MG63 (cell line): ENCODE measurements around the gene CUEDC2. TPM values are rescaled to one million over a fixed set of nuclear protein-coding genes. Genes with fewer than 3 reads are reported as not detected.

ENCODE experiments used
- DNase-seq: peaks from one replicate; pipeline ENCODE4 v3.0.0-alpha.2; 2020
- H3K27me3 ChIP-seq: fragments of 250-450 bp; sonication (Bioruptor Pico); 2 replicates; pipeline ENCODE4 v1.5.1; 2020; ENCODE audit warnings: mild to moderate bottlenecking, moderate library complexity
- H3K36me3 ChIP-seq: fragments of 250-450 bp; sonication (Bioruptor Pico); 2 replicates; pipeline ENCODE4 v1.5.1; 2020; ENCODE audit warnings: mild to moderate bottlenecking, moderate library complexity
- H3K4me3 ChIP-seq: fragments of 250-450 bp; sonication (Bioruptor Pico); 2 replicates; pipeline ENCODE4 v1.5.1; 2020; ENCODE audit warnings: mild to moderate bottlenecking, moderate library complexity
- H3K9me3 ChIP-seq: fragments of 250-450 bp; sonication (Bioruptor Pico); 2 replicates; pipeline ENCODE4 v1.5.1; 2020; ENCODE audit warnings: mild to moderate bottlenecking, moderate library complexity
- total RNA-seq: library from RNA; depleted of rRNA; stranded (reverse); fragments of >200 nt; shearing (Covaris generic); gene quantifications from 2 replicates; pipeline ENCODE4 v1.2.3, GENCODE V29; 2014; ENCODE audit warnings: low replicate concordance

Gene CUEDC2
- total RNA-seq, 1 experiment from 2014 or later, result 151 TPM

DNA sequence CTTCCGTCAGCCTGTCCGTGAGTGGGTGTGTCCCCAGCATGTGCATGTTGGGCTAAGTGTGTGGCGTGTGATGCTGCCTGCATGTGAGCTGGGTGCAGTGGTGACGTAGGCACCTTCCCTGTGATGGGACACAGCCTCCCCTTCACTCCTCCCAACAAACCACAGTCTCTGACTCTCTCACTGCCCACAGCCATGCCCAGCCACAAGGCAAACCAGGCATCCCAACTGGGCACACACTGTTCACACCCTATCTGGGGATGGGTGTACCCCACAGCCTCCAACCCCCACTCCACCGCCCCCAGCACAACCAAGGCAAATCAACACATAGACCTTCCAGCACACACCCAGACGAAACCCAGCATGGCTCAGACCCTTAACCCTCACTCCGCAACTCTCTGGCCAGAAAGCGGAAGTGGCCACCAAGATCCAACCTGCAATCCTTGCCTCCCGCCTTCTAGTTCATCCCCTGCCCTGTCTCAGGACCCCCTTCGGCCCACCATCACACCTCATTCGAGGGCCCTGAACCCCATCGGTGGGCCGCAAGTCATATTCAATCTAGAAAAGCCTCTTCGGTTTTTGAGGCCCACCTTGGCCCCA, 24.1 kb downstream of the CUEDC2 start:
- Histone ChIP-seq H3K9me3 (no peaks in the 10 kb centered on the region), H3K4me3 (no peak overlapping the region), H3K36me3 (no peaks in the 10 kb centered on the region), H3K27me3 (peaks cover 31% of the 10 kb centered on the region)
- no peak for DNase-seq

DNA sequence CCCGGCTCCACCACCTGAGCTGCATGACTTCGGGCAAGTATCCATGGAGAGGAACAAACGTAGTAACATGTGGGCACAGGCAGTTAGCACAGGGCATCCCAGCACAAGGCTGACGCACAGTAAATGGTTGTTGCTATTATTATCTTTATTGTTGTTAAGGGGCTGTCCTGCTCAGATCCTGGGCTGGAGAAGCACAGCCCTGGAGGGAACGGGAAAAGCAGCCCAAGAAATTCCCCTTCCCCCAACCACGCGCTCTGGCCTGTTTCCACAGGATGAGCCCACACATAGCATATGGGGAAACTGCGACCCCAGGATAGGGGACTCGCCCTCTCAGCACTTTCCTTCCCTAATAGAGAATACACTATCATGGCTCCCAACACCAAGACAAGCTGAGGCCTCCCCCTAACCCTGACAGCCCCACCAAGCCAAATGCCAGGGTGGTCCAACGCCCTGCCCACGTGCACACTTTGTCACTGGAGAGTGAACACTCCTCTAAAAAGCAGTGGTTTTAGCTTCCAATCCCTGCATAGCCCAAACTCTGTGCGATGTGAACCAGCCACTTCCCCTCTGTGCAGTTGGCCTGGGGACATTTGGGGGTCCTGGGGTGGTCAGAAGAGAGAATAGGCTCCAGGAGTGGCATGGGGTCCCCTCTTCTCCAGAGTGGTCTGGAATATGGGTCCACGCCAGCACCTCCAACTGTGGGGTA, 24.8 kb downstream of the CUEDC2 start:
- H3K36me3 ChIP-seq, result no peaks in the 10 kb centered on the region
- DNase-seq, result no peak
- no peak overlapping the region for H3K4me3 ChIP-seq
- H3K9me3 ChIP-seq, result no peaks in the 10 kb centered on the region
- peaks cover 30% of the 10 kb centered on the region for H3K27me3 ChIP-seq

DNA sequence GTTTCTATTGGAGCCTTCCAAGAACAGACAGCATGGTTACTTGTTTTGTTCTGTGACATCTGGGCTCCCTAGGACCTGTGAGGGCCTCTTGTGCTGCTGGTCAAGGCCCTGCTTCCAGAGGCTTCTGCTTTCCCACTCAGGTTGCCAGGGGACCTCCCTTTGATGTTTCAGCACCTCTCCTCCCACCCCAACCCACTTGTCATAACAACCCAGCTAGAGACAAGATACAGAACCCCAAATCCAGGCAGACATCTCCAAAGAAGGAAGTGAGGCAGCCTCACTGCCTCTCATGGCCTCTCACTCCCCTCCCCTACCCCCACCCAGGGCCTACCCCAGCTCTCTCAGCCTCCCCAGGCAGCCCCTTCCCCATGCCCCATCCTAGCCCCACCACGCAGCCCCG, 25.6 kb downstream of the CUEDC2 start:
- DNase-seq, result no peak

DNA sequence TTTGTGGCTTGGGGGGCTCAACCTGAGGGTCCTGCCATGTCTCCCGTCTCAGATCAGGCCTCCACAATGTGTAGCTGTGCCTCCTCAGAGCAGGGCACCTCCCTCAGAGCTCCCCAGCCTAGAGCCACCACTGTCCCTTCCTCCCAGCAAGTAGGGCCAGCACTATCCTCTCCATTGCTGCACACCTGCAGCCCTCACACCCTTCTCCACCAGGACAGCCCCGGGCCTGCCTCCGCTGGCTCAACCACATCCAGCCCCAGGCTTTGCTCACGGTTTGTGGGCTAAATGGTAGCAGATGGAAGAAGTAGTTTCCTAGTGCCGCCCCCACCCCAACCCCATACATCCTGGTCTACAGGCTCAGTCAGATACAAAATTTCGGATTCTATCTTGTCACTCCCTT, 26.7 kb downstream of the CUEDC2 start:
- Histone ChIP-seq H3K9me3 (no peaks in the 10 kb centered on the region), H3K4me3 (no peak overlapping the region), H3K27me3 (peaks cover 17% of the 10 kb centered on the region), H3K36me3 (no peaks in the 10 kb centered on the region; the same call in 1 of the 2 replicates)
- DNase-seq, result no peak

More for the DNA sequence above, 25.6 kb downstream of the CUEDC2 start:
- H3K27me3 ChIP-seq, result peaks cover 26% of the 10 kb centered on the region
- no peaks in the 10 kb centered on the region; the same call in 1 of the 2 replicates for H3K36me3 ChIP-seq
- H3K4me3 ChIP-seq, result no peak overlapping the region
- no peaks in the 10 kb centered on the region for H3K9me3 ChIP-seq

DNA sequence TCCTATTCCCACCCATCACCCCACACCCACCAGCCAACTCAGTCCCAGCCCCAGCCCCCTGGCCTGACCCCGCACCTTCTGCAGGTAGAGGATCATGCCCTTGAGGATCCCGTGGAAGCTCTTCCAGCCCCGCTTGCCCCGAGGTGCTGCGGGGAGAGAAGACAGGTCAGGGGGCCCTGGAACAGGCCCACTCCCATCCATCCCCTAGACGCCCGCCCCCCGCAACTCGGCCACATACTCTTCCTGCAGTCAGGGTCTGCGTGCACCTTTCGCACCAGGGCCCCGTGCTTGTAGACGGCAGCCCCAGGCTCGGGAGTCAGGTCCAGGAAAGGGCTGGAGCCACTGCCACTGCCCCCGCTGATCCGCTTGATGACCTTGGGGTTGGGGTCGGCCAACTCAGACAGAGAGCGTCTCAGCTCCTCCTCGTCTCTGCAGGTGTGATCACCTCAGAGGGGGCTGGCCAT, 27.2 kb downstream of the CUEDC2 start:
- H3K27me3 ChIP-seq, result peaks cover 12% of the 10 kb centered on the region
- H3K36me3 ChIP-seq, result peaks cover 4% of the 10 kb centered on the region
- DNase-seq, result no peak
- H3K9me3 ChIP-seq, result no peaks in the 10 kb centered on the region
- H3K4me3 ChIP-seq, result no peak overlapping the region

DNA sequence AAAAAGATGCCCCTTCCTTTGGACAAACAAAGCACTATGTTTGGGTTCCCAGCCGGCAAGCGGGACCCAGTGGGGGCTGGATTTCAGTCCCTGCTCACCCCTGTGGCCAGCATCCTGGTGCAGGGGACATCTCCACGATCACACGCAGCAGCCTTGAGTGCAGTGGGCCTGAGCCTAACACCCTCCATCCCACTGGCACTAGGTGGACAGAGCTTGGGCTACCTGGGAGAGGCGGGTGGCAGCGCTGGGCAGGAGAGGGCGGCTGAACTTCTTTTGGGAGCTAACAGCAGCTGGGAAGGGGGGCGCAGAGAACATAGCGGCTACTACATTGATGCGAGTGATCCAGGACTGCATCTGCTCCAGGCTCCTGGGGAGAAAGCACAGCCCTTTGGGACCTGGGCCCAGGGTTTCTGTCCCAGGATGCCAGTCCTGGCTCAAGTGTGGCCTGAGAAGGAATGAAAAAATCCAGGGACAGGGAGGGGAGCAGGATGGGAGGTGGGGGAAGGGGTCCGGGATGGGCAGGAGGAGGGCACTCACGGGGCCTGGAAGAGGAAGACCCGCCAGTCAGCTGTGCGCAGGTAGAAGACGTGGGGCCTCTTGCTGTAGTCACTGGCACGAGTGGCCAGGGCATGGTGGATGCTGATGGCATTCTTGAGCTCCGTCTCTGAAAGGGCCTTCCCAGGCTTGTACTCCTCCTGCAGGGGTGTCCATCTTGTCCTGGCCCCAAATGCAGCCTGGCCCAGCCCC, 27.8 kb downstream of the CUEDC2 start:
- Histone ChIP-seq H3K27me3 (peaks cover 8% of the 10 kb centered on the region), H3K9me3 (no peaks in the 10 kb centered on the region), H3K4me3 (no peak overlapping the region), H3K36me3 (peaks cover 9% of the 10 kb centered on the region)
- no peak for DNase-seq

DNA sequence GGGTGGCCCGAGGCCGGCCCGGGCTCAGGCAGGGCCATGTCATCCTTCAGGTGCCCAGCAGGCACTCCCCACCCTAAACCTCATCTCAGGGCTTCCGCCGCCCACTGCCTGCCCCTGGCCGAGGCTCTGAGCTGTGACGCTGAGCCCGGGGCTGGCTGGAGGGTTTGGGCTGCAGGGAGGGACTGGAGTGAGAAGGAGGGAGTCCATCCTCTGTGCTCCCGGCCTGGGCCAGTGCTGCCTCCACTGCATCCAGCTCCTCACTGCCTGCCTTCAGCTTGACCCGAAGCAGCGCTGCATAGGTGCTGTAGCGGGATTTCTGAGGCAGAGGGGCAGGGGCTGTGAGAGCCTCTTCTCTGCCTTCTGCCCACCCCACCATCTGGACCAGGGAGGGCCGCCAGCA, 29.3 kb downstream of the CUEDC2 start:
- H3K36me3 ChIP-seq, result peaks cover 16% of the 10 kb centered on the region
- no peaks in the 10 kb centered on the region for H3K9me3 ChIP-seq
- DNase-seq, result no peak
- no peak overlapping the region for H3K4me3 ChIP-seq
- H3K27me3 ChIP-seq, result no peaks in the 10 kb centered on the region

DNA sequence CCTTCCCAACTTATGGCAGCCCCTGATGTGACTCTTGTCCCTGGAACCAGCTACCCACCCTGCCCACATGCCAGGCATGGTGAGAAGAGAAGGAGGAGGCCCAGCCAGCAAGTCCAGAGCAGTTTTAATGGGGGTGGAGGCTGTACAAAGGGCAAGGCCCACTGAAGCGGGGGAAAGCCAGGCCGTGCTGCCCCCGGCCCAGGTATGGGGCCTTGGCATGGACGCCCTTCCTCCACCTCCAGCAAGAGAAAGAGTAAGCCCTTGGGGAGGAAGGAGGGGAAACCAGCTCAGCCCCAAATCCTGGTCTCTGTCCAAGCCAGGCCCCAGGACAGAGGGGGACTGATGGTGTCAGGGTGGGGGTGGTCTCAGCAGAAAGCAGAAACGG, 29.9 kb downstream of the CUEDC2 start:
- no peak overlapping the region for H3K4me3 ChIP-seq
- no peaks in the 10 kb centered on the region for H3K9me3 ChIP-seq
- no peaks in the 10 kb centered on the region for H3K27me3 ChIP-seq
- no peak for DNase-seq
- peaks cover 22% of the 10 kb centered on the region for H3K36me3 ChIP-seq

DNA sequence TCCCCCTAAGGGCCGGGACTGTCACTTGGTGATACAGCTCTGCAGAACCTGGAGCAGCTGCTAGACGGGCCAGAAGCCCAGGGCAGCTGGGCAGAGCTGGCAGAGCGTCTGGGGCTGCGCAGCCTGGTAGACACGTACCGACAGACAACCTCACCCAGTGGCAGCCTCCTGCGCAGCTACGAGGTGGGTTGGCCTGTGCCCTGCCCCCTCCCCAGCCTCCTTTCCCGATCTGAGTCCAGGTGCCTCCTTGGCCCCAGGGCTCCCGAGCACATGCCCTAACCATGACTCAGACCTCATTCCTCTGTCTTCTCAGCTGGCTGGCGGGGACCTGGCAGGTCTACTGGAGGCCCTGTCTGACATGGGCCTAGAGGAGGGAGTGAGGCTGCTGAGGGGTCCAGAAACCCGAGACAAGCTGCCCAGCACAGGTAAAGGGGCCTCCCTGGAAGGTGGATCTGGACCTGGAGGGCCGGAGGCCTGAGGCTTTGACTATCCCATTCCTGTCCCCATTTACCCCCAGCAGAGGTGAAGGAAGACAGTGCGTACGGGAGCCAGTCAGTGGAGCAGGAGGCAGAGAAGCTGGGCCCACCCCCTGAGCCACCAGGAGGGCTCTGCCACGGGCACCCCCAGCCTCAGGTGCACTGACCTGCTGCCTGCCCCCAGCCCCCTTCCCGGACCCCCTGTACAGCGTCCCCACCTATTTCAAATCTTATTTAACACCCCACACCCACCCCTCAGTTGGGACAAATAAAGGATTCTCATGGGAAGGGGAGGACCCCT, 30.5 kb downstream of the CUEDC2 start:
- H3K36me3 ChIP-seq, result peaks cover 23% of the 10 kb centered on the region
- H3K9me3 ChIP-seq, result no peaks in the 10 kb centered on the region
- H3K27me3 ChIP-seq, result no peaks in the 10 kb centered on the region
- no peak overlapping the region for H3K4me3 ChIP-seq
- peak; percentile 52 for DNase-seq

DNA sequence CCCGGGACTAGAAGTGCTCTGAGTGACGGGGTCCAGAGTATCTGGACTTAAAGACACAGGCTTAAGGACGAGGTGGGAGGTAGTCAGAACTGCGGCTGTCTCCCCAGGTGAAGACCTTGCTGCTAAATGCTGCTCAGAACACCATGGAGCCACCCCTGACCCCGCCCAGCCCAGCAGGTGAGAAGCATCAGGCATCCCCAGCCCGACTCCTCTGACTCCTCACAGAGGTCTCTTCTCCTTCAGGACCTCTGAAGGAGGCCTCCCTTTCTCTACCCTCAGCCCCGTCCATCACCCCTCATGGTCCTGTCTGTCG, 31.1 kb downstream of the CUEDC2 start:
- no peak for DNase-seq
- peaks cover 25% of the 10 kb centered on the region for H3K36me3 ChIP-seq
- no peaks in the 10 kb centered on the region for H3K27me3 ChIP-seq
- H3K9me3 ChIP-seq, result no peaks in the 10 kb centered on the region
- no peak overlapping the region for H3K4me3 ChIP-seq

DNA sequence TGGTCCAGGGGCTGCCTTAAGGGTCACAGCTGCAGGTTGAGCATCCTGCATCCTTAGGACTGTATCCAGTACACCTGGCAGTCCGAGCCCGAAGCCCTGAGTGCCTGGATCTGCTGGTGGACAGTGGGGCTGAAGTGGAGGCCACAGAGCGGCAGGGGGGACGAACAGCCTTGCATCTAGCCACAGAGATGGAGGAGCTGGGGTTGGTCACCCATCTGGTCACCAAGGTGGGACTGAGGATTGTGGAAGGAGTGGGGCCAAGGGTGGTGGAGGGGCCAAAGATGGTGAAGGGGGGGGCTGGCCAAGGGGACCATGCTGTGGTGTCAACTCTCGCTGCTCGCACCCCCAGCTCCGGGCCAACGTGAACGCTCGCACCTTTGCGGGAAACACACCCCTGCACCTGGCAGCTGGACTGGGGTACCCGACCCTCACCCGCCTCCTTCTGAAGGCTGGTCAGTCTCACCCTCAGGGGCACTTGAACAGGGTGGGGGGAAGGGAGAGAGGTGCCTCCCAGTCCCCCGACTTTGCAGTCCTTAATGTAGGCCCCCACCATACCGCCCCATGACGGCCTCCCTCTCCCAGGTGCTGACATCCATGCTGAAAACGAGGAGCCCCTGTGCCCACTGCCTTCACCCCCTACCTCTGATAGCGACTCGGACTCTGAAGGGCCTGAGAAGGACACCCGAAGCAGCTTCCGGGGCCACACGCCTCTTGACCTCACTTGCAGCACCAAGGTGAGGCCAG, 31.6 kb downstream of the CUEDC2 start:
- no peaks in the 10 kb centered on the region for H3K27me3 ChIP-seq
- no peak overlapping the region for H3K4me3 ChIP-seq
- DNase-seq, result no peak
- no peaks in the 10 kb centered on the region for H3K9me3 ChIP-seq
- H3K36me3 ChIP-seq, result peaks cover 25% of the 10 kb centered on the region

DNA sequence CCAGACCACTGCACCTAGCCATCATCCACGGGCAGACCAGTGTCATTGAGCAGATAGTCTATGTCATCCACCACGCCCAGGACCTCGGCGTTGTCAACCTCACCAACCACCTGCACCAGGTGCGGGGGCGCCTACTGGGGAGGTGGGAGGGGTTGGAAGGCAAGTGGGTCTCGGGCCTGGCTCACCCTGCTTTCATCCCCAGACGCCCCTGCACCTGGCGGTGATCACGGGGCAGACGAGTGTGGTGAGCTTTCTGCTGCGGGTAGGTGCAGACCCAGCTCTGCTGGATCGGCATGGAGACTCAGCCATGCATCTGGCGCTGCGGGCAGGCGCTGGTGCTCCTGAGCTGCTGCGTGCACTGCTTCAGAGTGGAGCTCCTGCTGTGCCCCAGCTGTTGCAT, 32.3 kb downstream of the CUEDC2 start:
- H3K27me3 ChIP-seq, result no peaks in the 10 kb centered on the region
- no peaks in the 10 kb centered on the region for H3K9me3 ChIP-seq
- no peak overlapping the region for H3K4me3 ChIP-seq
- peaks cover 25% of the 10 kb centered on the region for H3K36me3 ChIP-seq
- DNase-seq, result no peak

DNA sequence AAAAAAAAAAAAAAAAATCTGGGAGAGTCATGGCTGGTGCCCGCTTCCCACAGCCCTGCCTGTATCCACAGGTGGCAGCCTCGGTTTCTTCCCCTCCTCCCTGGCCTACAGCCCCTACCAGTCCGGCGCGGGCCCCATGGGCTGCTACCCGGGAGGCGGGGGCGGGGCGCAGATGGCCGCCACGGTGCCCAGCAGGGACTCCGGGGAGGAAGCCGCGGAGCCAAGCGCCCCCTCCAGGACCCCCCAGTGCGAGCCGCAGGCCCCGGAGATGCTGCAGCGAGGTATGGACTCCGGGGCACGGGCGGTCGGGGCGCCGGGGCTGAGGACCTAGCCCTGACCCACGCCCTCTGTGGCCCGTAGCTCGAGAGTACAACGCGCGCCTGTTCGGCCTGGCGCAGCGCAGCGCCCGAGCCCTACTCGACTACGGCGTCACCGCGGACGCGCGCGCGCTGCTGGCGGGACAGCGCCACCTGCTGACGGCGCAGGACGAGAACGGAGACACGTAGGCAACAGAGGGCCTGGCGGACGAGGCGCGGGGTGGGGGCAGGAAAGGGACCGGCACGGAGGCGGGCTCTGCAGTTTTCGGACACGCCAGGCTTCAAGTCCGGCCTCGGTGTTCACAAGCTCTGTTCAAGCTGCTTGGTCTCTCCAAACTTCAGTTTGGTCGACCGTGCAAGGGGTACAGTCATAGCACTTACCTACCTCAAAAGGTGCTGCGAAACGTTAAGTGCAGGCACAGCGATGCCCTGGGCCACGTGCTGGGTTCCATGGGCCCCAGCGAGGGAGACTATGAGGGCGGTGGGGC, 33.0 kb downstream of the CUEDC2 start:
- Histone ChIP-seq H3K36me3 (peaks cover 25% of the 10 kb centered on the region), H3K4me3 (peak overlapping the region; percentile 55), H3K27me3 (no peaks in the 10 kb centered on the region), H3K9me3 (no peaks in the 10 kb centered on the region)
- DNase-seq, result peak; percentile 88

DNA sequence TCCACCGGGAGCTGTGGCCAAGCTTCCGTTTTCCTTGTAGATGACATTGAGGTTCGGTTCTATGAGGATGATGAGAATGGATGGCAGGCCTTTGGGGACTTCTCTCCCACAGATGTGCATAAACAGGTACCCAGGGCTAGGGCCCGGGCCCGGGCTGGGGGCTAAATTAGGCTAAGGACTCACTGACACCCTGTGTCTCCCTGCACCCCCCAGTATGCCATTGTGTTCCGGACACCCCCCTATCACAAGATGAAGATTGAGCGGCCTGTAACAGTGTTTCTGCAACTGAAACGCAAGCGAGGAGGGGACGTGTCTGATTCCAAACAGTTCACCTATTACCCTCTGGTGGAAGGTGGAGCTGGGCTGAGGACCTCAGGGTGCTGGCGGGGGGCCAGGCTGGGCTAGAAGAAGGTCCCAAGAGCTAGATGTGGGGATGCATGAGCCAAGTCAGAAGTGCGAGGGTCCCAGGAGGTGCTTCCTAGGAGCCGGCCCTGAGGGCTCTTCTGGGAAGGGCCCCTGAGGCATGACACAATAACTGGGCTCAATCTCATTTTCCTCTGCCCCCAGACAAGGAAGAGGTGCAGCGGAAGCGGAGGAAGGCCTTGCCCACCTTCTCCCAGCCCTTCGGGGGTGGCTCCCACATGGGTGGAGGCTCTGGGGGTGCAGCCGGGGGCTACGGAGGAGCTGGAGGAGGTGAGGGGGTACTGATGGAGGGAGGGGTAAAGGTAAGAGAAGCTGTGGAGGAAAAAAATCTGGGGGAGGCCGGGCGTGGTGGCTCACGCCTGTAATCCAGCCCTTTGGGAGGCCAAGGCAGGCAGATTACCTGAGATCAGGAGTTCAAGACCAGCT, 34.0 kb downstream of the CUEDC2 start:
- Histone ChIP-seq H3K27me3 (no peaks in the 10 kb centered on the region), H3K9me3 (no peaks in the 10 kb centered on the region), H3K4me3 (no peak overlapping the region), H3K36me3 (peaks cover 25% of the 10 kb centered on the region)
- DNase-seq, result no peak
